ENCODE results near the gene ECE1.

ECE1 gene

GRCh38 chr1:21182181-21182731 lies 108.0 kb downstream of the ECE1 start:
- no peak for DNase-seq
- intact Hi-C loops (cut with DNase I), result no loop called here

DNA sequence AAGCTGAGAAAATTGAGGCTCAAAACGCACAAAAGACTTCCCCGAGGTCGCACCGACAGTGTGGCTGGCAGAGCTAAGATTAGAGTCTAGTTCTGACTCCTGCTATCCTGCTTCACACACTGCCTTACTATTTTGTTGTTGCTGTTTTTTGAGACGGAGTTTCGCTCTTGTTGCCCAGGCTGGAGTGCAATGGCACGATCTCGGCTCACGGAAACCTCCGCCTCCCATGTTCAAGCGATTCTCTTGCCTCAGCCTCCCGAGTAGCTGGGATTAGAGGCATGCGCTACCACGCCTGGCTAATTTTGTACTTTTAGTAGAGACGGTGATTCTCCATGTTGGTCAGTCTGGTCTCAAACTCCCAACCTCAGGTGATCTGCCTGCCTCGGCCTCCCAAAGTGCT lies 112.0 kb downstream of the ECE1 start:
- DNase-seq, result peak in 1 of 42 donors; percentile 23
- intact Hi-C loops (cut with DNase I), result loop anchor here (10.0 kb wide), 1 partner anchor 393 kb away; the partner anchor contains the start of gene HP1BP3

GRCh38 chr1:21176586-21177555 lies 113.4 kb downstream of the ECE1 start, which contains the start of gene EIF4G3:
Gene EIF4G3, minus strand, starts transcription at chr1:21176897. Its CDS starts 174,155 bp downstream, at chr1:21002742.
- intact Hi-C loops (cut with DNase I), result loop anchor here (10.0 kb wide), 1 partner anchor 392 kb away; the partner anchor contains the start of gene HP1BP3
- peak; percentile 95 to 100 (median 99) for DNase-seq

GRCh38 chr1:21175670-21176581 lies 114.3 kb downstream of the ECE1 start:
- DNase-seq, result peak in 39 of 42 donors; percentile 22 to 79 (median 57)
- intact Hi-C loops (cut with DNase I), result loop anchor here (10.0 kb wide), 1 partner anchor 391 kb away; the partner anchor contains the start of gene HP1BP3

DNA sequence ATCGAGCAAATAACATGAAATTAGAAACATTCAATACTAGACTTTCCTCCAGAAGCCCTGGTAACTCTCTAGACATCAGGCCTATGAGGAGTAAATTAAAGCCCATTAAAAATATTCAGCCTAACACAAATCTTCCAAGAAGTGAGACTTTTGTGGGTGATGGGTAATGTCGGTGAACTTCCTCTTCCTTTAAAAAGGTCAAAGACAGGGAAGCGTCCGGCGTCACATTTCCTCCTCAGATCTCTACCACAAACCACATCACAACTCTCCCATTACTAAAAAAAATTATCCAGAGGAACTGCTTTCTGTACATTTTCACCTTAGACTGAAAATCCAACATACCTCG lies 115.0 kb downstream of the ECE1 start:
- peak in 17 of 42 donors; percentile 18 to 69 (median 41) for DNase-seq
- intact Hi-C loops (cut with DNase I), result loop anchor here (10.0 kb wide), 1 partner anchor 390 kb away; the partner anchor contains the start of gene HP1BP3

- peak in 2 of 42 donors; percentile 13 to 25 for DNase-seq
- intact Hi-C loops (cut with DNase I), result loop anchor here (10.0 kb wide), 1 partner anchor 390 kb away; the partner anchor contains the start of gene HP1BP3
Observed at GRCh38 chr1:21174654-21175323, 115.5 kb downstream of the ECE1 start.

- intact Hi-C loops (cut with DNase I), result loop anchor here (10.0 kb wide), 1 partner anchor 389 kb away; the partner anchor contains the start of gene HP1BP3
- DNase-seq, result peak in 1 of 42 donors; percentile 18
Observed at GRCh38 chr1:21174230-21174629, 116.0 kb downstream of the ECE1 start.

- intact Hi-C loops (cut with DNase I), result loop anchor here (10.0 kb wide), 1 partner anchor 388 kb away; the partner anchor contains the start of gene HP1BP3
- DNase-seq, result peak in 1 of 42 donors; percentile 23
Observed at GRCh38 chr1:21173096-21173495, 117.2 kb downstream of the ECE1 start.

- DNase-seq, result peak in 7 of 42 donors; percentile 18 to 62 (median 39)
- intact Hi-C loops (cut with DNase I), result loop anchor here (10.0 kb wide), 1 partner anchor 386 kb away; the partner anchor contains the start of gene HP1BP3
Observed at GRCh38 chr1:21170837-21171236, 119.4 kb downstream of the ECE1 start.

DNA sequence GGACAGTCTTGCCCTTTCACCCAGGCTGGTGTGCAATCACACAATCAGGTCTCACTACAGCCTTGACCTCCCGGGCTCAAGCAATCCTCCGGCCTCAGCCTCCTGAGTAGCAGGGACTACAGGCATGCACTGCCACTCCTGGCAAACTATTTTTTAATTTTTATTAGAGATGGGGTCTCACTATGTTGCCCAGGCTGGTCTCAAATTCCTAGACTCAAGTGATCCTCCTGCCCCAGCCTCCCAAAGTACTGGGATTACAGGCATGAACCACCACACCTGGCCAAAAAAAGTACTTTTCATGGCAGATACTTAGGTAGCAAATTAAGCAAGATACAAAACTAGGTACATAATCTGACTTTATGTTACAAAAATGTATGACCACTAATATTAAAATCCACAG lies 121.8 kb downstream of the ECE1 start:
- intact Hi-C loops (cut with DNase I), result no loop called here
- DNase-seq, result peak in 1 of 42 donors; percentile 5

All from head of caudate nucleus (tissue), 42 donors.